ENCODE results near the gene SEMA4D.
A peak's percentile ranks its signal among the peaks of the same experiment; 100 is the strongest.

SEMA4D gene

GRCh38 chr9:89427621-89428221, 70.2 kb downstream of the SEMA4D start:
- no peak for DNase-seq

GRCh38 chr9:89426384-89426961, 71.4 kb downstream of the SEMA4D start:
- DNase-seq = no peak

- no peak for DNase-seq
Observed at GRCh38 chr9:89425921-89426383, 72.0 kb downstream of the SEMA4D start.

GRCh38 chr9:89425024-89425805, 72.7 kb downstream of the SEMA4D start:
- DNase-seq = no peak

- DNase-seq = peak; percentile 71
Observed at GRCh38 chr9:89422151-89422975, 75.5 kb downstream of the SEMA4D start.

GRCh38 chr9:89421595-89421994, 76.3 kb downstream of the SEMA4D start:
- DNase-seq = peak; percentile 69

GRCh38 chr9:89420397-89421178, 77.3 kb downstream of the SEMA4D start:
- no peak for DNase-seq

- DNase-seq = no peak
Observed at GRCh38 chr9:89419978-89420394, 77.9 kb downstream of the SEMA4D start.

GRCh38 chr9:89418882-89419640, 78.9 kb downstream of the SEMA4D start:
- no peak for DNase-seq

- no peak for DNase-seq
Observed at GRCh38 chr9:89418474-89418845, 79.5 kb downstream of the SEMA4D start.

GRCh38 chr9:89417832-89418473, 80.0 kb downstream of the SEMA4D start:
- no peak for DNase-seq

GRCh38 chr9:89414670-89415324, 83.1 kb downstream of the SEMA4D start:
- DNase-seq = no peak

- DNase-seq = no peak
Observed at GRCh38 chr9:89413963-89414638, 83.8 kb downstream of the SEMA4D start.

GRCh38 chr9:89412951-89413350, 85.0 kb downstream of the SEMA4D start:
- no peak for DNase-seq

GRCh38 chr9:89412541-89412940, 85.4 kb downstream of the SEMA4D start:
- no peak for DNase-seq

- no peak for DNase-seq
Observed at GRCh38 chr9:89411759-89412158, 86.2 kb downstream of the SEMA4D start.

- no peak for DNase-seq
Observed at GRCh38 chr9:89410641-89411350, 87.1 kb downstream of the SEMA4D start.

GRCh38 chr9:89410022-89410421, 87.9 kb downstream of the SEMA4D start:
- no peak for DNase-seq

GRCh38 chr9:89409466-89409865, 88.4 kb downstream of the SEMA4D start:
- DNase-seq = no peak

Measured in NCI-H226 (cell line).